ENCODE data around the gene SLC25A23.

DNA sequence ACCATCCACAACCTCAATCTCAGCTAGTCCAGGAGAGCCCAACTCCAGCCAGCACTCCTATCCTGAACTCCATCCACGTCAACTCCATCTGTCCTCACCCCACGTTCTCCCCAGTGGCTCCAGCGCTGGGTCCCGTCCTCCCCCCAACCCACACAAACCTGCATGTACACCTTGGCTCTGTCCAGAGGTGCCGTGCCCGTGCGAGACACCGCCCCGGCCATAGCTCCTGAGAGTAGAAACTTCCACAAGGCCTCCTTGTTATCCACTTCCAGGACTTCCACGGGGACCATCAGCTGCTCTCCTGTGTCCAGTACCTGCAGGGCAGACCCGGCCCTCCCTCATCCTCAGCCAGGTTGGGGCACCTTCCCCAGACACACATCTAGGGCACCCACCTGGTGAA, 27.7 kb downstream of the SLC25A23 start:
- TF ChIP-seq, protein P1, sequence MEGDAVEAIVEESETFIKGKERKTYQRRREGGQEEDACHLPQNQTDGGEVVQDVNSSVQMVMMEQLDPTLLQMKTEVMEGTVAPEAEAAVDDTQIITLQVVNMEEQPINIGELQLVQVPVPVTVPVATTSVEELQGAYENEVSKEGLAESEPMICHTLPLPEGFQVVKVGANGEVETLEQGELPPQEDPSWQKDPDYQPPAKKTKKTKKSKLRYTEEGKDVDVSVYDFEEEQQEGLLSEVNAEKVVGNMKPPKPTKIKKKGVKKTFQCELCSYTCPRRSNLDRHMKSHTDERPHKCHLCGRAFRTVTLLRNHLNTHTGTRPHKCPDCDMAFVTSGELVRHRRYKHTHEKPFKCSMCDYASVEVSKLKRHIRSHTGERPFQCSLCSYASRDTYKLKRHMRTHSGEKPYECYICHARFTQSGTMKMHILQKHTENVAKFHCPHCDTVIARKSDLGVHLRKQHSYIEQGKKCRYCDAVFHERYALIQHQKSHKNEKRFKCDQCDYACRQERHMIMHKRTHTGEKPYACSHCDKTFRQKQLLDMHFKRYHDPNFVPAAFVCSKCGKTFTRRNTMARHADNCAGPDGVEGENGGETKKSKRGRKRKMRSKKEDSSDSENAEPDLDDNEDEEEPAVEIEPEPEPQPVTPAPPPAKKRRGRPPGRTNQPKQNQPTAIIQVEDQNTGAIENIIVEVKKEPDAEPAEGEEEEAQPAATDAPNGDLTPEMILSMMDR (IDR thresholded peaks at IDR 0.05): no peak
- no peak for TF ChIP-seq EP300 (IDR thresholded peaks at IDR 0.05)
